HepG2 (cell line): Measurements from ENCODE around the gene ARHGAP29.

Source experiments
- AKAP8 ChIP-seq: sonication (generic); formaldehyde crosslinking; IDR thresholded peaks from 2 replicates; pipeline ENCODE4 v1.5.1; 2020; ENCODE audit warnings: mild to moderate bottlenecking, missing genetic modification reagents
- FOXK1 ChIP-seq: sonication (generic); formaldehyde crosslinking; IDR thresholded peaks from 2 replicates; pipeline ENCODE4 v1.4.0; 2020; ENCODE audit warnings: low read depth, missing genetic modification reagents, borderline replicate concordance
- SRSF9 ChIP-seq: fragments of 200-400 bp; formaldehyde crosslinking; IDR thresholded peaks from 2 replicates; pipeline ENCODE4 v1.6.1; 2018; ENCODE audit warnings: borderline replicate concordance, mild to moderate bottlenecking, low read depth, low read length; ENCODE audit not compliant: insufficient read depth, poor library complexity, severe bottlenecking
- TF ChIP-seq, protein P1 (sequence below): sonication (generic); formaldehyde crosslinking; IDR thresholded peaks from 2 replicates; pipeline ENCODE4 v1.5.0; 2020; ENCODE audit warnings: mild to moderate bottlenecking, missing genetic modification reagents, moderate library complexity

DNA sequence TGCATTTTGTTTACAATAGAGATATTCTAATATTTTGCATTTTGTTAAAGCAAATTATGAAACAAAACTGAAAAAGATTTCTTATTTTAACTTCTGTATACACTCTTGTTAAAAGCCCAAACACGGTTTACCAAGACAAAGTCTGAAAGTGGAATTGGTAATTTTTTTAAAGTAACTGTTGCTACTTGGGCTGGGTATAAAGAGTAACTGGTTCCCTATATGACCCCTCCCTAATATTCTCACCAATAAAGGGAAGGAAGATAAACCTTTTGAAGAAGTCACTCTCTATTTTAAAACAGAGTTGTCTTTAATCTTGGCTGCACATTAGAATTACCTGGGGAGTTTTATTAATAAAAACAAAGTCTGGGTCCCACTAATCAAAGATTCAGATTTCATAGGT, 27.4 kb downstream of the ARHGAP29 start:
- no peak for TF ChIP-seq AKAP8 (CRISPR knock-in tag)
- TF ChIP-seq SRSF9 = no peak
- no peak for TF ChIP-seq FOXK1 (CRISPR knock-in tag)
- TF ChIP-seq, protein P1, sequence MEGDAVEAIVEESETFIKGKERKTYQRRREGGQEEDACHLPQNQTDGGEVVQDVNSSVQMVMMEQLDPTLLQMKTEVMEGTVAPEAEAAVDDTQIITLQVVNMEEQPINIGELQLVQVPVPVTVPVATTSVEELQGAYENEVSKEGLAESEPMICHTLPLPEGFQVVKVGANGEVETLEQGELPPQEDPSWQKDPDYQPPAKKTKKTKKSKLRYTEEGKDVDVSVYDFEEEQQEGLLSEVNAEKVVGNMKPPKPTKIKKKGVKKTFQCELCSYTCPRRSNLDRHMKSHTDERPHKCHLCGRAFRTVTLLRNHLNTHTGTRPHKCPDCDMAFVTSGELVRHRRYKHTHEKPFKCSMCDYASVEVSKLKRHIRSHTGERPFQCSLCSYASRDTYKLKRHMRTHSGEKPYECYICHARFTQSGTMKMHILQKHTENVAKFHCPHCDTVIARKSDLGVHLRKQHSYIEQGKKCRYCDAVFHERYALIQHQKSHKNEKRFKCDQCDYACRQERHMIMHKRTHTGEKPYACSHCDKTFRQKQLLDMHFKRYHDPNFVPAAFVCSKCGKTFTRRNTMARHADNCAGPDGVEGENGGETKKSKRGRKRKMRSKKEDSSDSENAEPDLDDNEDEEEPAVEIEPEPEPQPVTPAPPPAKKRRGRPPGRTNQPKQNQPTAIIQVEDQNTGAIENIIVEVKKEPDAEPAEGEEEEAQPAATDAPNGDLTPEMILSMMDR (CRISPR knock-in tag) = no peak
